GM18507 (cell line): ENCODE measurements around the gene CACNA1C.

Experiments used
- DNase-seq: peaks from one replicate; pipeline ENCODE4 v3.0.0; 2011; ENCODE audit warnings: low read depth; ENCODE audit not compliant: insufficient read length; ENCODE audit errors: extremely low spot score
- FAIRE-seq: peaks from 2 replicates; lab custom pipeline; 2011; peaks lifted over from hg19 to GRCh38; lab: Jason Lieb, UNC

CACNA1C gene

GRCh38 chr12:2403221-2403976 is 350.6 kb downstream of the CACNA1C start:
- FAIRE-seq = no peak

DNA sequence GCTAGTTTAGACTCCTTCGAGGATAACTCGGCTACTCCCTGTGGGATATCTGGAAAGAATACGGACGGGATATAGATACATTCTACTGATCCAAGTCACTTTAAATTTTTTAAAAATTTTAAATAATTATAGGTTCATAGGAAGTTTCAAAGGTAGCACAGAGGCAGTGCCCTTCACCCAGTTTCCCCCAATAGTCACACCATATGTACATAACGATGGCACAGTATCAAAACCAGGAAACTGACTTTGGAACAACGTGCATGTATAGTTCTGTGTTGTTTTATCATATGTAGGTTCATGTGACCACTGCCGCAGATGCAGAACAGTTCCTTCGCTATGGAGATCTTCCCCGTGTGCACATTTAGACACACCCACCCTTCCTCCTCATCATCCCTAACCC is 352.3 kb downstream of the CACNA1C start:
- DNase-seq (no peak), FAIRE-seq (no peak)

More at GRCh38 chr12:2403221-2403976, 350.6 kb downstream of the CACNA1C start:
- no peak for DNase-seq

DNA sequence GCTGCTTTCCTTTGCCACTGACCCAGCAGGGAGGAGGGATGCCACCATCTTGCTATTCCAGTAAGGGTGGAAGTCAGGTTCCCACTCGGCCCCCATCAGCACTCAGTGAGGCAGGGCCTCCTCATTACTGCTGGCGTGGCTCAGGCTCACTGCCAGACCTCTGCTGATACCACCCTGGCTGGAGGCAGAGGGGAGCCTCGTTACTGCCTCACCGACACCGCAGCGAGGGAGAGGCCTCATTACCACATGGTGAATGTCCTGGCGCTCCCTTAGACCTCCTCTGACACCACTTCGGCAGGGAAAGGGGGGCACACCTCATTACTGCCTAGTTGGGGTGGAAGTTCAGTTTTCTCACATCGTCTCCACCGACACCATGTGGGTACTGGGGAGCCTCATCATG is 354.1 kb downstream of the CACNA1C start:
- DNase-seq (no peak), FAIRE-seq (no peak)

DNA sequence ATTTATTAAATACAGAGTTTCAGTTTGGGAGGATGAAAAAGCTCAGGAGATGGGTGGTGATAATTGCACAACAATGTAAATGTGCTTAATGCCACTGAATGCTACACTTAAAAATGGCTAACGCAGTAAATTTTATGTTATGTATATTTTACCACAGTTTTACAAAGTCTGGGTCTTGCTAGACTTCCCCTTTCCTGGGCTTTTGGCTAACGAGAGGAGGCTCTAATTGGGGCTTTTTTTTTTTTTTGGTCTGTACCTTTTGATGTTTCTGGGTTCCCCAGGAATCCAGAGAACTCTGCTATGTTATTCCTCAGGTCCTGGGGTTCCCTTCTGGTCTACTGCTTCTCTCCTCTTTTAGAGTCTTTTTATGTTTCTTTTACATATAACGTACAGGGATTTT is 355.5 kb downstream of the CACNA1C start:
- DNase-seq = no peak
- no peak for FAIRE-seq

GRCh38 chr12:2409656-2410265 is 357.0 kb downstream of the CACNA1C start:
- DNase-seq = no peak
- FAIRE-seq = no peak

DNA sequence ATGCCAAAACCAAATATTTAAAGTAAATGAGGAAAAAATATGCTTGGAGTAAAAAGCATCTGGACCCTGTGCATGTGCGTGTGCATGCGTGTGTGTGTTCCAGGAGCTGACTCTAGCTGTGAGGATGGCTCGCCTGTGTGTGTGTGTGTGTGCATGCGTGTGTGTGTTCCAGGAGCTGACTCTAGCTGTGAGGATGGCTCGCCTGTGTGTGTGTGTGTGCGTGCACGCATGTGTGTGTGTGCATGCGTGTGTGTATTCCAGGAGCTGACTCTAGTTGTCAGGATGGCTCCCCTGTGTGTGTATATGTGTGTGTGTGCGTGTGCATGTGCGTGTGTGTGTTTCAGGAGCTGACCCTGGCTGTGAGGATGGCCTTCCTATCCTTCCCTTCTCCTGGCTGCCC is 357.7 kb downstream of the CACNA1C start:
- FAIRE-seq = no peak
- DNase-seq = no peak

GRCh38 chr12:2411011-2411410 is 358.2 kb downstream of the CACNA1C start:
- DNase-seq = no peak
- FAIRE-seq = no peak

- no peak for FAIRE-seq
Measured at GRCh38 chr12:2411616-2412304, 359.0 kb downstream of the CACNA1C start.

GRCh38 chr12:2412305-2412643 is 359.5 kb downstream of the CACNA1C start:
- FAIRE-seq (no peak), DNase-seq (no peak)

More at GRCh38 chr12:2411616-2412304, 359.0 kb downstream of the CACNA1C start:
- no peak for DNase-seq

DNA sequence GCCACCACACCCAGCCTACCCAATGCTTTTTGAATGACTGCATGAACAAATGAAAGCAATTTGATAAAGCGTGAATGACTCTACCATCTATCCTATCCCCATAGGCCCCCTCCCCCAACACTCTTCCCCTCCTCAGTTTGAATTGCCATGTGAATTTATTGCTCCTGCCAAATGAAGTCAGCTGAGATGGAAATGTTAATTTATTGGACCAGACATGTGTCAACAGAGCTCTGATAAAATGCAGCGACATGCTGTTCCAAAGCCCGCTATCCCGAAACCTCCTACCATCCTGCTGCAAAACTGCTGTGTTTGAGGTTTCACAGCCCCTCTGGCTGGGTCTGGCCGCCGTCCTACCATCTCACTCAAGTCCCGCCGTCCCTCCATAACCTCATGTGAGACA is 360.5 kb downstream of the CACNA1C start:
- DNase-seq (no peak), FAIRE-seq (no peak)

DNA sequence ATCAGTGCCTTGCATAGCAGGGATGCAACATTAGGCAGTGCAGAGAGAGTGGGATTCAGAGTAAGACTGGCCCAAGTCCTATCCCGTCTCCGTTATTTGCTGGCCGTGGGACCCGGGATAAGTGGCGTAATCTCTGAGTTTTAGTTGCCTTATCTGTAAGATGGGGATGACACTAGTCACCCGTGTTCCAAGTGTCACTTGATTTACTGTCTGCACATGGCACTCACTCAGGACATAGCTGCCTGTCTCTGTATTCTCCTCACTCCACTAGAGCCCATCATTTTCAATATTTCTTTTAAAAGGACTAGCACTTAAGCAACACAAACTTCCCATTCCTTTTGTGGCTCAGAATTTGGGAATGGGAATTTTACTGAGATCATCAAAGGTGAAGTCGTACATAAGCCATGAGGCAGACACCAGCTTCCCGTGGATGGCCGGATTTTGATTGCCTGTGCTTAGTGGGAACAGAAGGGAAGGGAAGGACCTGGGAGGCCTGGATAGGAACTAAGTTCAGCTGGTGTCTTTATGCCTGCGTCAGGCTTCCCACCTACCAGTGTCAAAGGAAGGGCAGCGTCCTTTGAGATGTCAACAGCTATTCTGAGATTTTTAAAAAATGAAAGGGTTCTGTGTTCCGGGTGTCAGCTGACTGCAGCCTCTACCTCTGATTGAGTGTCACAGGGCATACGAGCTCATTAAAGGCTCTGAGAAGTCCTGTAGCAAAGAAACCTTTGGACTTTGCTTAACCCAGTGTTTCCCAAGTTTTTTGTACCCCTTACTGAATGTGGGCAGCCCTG is 361.4 kb downstream of the CACNA1C start:
- DNase-seq (no peak), FAIRE-seq (no peak)

- DNase-seq (no peak), FAIRE-seq (no peak)
Measured at GRCh38 chr12:2414810-2415567, 362.2 kb downstream of the CACNA1C start.

- DNase-seq = no peak
- FAIRE-seq = no peak
Measured at GRCh38 chr12:2415568-2415944, 362.8 kb downstream of the CACNA1C start.

GRCh38 chr12:2416158-2416557 is 363.4 kb downstream of the CACNA1C start:
- DNase-seq (no peak), FAIRE-seq (no peak)

- DNase-seq (no peak), FAIRE-seq (no peak)
Measured at GRCh38 chr12:2417481-2418160, 364.8 kb downstream of the CACNA1C start.

DNA sequence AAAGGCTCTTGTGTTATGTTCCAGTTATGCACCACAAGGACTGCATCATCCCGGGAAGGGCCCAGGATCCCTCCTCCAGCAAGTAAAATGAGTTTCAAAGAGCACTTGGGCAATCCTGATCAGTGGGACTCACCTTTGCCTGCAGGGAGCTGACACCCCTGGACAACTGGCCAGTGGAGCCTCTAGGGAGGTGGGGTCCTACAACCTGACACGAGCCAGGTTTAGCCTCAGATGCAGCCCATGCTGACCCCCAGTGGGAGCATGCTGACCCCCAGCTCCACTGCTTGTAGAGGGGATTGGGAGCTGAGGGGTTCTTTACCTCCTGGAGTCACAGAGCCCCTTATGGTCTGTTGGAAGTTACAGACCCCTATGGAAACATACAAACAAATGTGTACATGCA is 365.8 kb downstream of the CACNA1C start:
- DNase-seq (no peak), FAIRE-seq (no peak)

DNA sequence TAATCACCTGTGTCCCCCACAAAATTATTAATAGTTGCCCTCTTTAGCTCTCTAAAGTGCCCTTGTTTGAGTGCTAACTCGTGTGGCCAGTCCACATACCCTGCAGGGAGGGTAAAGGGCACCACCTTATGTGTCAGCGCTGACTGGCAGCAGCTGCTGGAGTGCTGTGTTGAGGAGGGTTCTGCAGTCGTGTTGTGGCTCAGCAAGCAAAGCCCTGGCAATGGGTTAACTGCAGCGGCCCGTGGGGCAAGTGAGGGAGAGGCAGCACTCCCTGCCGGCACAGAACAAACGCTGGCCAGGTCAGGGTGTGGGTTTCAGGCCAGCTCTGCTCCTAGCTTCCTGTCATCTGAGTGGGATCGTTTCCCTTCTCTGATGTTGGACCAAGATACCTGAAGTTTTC is 369.8 kb downstream of the CACNA1C start:
- DNase-seq = no peak
- no peak for FAIRE-seq

DNA sequence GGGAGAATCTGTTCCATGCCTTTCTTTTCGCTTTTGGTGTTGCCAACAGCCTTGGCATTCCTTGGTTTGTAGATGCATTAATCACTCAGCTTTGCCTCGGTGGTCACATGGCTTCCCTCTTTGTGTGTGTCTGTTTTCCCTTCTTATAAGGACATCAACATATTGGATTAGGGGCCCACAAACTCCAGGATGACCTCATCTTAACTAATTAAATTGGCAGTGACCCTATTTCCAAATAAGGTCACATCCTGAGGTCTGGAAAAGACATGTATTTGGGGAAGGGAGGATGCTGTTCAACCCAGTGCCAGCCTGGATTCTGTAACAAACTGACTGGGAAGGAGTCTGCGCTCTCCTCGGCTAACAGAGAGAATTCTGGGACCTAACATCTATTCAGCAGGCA is 376.2 kb downstream of the CACNA1C start:
- DNase-seq (no peak), FAIRE-seq (no peak)

DNA sequence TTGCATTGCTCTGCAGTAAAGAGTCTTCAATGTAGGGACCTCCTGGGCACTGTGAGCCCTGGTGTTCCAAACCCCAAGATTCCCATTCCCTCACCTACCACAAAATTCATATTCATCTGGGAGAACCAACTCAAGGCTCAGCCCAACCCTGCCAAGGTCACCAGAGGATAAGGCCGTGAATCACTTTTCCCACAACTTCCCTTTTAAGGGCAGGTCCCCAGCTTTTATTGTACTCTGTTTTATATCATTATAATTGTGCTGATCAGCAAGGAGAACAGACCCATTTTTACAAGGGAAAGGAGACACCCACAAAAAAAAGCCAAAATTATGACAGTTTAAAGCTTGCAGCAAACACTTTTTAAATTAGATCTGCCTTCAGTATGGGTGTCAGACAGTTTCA is 379.0 kb downstream of the CACNA1C start:
- DNase-seq (no peak), FAIRE-seq (no peak)
